CD4-positive, alpha-beta T cell treated with Interleukin-2 at 100 ng/mL for 4 hours (primary cell): ENCODE results near the gene INO80E.
"Not testable (repeated sequence)": the region's sequence is repeated elsewhere in the genome, so short reads cannot be mapped to it uniquely, and the experiment has no call there.

Experiments
- DNase-seq: peaks from one replicate; pipeline ENCODE4 v3.0.0-alpha.2; 2020; ENCODE audit warnings: low spot score

Gene INO80E

DNA sequence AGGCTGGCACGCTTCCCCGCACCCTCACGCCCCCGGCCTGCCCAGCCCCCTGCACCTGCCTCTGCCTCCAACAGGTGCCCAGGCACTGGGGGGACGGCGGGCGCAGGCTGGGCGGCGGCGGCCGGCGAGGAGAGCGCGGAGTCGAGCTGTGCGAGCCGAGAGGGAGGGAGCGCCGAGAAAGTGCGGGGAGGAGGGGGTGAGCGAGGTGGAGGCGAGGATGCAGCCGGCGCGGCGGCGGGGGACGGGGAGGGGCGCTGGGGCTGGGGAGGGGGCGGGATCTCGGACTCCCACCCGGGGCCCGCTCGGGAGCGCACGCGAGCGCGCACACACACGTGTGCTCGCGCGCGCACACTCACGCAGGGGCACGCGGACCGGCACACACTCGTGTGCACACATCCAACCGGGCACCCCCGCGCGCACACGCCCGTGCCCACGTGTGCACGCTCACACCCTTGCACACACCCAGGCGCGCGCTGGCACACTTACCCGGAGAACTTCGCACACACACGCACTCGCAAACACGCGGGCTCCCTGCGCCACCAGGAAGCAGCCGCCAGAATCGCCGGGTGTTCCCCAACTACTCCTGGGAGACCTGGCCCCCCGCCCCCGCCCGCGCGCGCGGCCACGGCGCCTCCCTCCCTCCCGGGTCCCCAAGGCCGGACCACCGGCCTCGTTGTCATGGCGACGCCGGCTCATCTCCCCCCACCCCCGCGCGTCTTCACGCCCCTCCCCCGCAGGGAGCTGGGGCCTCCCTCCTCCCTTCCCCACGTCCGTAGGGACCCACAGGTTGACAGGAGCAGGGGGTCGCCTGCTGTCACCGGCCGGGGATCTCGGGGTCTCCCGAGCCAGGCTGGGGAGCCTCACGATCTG is 15.0 kb downstream of the INO80E start, which contains the start of gene DOC2A:
Gene DOC2A, minus strand, starts transcription at position 184 of the 870 bp plus-strand sequence. CDS start 805 bp downstream, outside the sequence.
- peak; percentile 7 for DNase-seq

DNA sequence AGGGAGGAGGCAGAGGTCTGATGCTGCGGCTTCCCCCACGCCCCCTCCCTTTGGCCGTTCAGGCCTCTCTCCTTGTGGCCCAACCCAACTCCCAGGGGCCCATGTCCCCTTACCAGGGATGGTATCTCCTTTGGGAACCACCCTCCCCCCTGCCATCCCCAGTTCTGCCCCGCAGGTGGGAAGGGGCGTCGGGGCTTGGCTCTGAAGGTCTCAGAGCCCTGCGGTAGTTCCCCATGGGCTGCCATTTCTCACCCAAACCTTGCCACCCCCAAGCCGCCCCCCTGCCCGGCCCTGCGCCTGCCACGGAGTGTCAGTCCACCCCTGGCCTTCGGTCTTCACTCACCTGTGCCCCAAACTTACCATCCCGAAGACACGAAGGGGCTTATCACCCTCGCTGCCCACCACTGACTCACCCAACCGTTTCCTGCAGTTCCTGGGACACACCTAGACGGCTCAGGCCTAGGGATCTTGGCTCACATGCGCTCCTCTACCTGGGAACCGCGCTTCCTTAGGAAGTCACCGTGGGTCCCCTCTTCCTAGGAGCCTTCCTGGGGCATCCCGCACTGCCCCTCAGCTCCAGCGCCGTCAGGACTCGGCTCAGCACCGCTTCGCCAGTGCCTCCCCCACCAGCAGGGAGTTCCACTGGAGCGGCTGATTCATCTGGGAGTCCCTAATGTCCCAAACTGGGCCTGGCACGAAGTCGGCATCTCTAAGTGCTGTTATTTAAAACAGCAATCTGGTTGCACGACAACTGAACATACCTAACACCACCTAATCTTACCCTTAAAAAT is 15.9 kb downstream of the INO80E start:
- DNase-seq: no peak

DNA sequence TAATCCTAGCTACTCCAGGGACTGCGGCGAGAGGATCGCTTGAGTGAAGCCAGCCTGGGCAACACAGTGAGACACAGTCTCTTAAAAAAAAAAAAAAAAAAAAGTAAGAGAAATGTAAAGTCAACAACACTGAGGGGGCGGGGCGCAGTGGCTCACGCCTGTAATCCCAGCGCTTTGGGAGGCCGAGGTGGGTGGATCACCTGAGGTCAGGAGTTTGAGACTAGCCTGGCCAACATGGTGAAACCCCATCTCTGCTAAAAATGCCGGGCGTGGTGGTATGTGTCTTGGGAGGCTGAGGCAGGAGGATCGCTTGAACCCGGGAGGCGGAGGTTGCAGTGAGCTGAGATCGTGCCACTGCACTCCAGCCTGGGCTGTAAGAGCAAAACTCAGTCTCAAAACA is 16.6 kb downstream of the INO80E start:
- DNase-seq: not testable (repeated sequence)

DNA sequence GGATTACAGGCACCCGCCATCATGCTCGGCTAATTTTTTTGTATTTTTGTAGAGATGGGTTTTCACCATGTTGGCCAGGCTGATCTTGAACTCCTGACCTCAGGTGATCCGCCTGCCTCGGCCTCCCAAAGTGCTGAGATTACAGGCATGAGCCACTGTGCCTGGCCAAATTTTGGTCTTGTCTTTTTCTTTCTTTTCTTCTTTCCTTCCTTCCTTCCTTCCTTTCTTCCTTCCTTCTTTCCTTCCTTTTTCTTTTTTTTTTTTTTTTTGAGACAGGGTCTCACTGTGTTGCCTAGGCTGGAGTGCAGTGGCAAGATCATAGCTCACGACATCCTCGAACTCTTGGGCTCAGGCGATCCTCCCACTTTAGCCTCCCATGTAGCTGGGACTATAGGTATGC is 19.4 kb downstream of the INO80E start:
- DNase-seq: not testable (repeated sequence)

DNA sequence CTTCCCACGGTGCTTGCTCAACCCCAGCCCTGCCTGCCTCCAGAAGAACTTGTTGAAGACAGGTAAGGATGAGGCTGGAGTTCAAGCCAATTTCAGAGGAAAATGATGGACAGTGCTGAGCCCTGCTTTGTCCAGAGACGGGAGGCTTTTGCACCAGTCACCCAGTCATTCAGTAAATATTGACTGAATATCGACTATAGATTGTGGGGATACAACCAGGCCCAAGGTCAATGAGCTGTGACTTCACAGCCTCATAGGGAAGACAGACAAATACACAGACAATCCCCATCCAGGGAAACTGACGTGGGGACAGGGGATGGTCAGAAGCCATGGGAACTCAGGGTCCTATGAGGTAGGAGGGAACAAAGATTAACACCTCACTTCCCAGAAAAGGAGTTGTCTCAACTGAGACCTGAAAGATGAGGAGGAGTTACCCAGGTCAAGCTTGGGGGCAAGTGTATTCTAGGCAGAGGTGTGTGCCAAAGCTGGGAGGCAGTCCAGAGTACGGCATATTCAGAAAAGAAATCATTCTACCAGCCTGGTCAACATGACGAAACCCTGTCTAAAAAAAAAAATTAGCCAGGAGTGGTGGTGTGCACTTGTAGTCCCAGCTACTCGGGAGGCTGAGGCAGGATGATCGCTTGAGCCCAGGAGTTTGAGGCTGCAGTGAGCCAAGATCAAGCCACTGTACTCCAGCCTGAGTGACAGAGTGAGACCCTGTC is 20.7 kb downstream of the INO80E start:
- no peak for DNase-seq

DNA sequence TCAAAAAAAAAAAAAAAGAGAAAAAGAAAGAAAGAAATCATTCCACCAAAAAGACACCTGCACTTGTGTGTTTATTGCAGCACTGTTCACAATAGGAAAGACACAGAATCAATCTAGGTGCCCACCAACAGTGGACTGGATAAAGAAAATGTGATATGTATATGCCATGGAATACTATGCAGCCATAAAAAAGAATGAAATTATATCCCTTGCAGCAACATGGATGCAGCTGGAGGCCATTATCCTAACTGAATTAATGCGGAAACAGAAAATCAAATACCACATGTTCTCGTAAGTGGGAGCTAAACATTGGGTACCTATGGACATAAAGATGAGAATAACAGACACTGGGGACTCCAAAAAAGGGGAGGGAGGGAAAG is 21.2 kb downstream of the INO80E start:
- DNase-seq: no peak

DNA sequence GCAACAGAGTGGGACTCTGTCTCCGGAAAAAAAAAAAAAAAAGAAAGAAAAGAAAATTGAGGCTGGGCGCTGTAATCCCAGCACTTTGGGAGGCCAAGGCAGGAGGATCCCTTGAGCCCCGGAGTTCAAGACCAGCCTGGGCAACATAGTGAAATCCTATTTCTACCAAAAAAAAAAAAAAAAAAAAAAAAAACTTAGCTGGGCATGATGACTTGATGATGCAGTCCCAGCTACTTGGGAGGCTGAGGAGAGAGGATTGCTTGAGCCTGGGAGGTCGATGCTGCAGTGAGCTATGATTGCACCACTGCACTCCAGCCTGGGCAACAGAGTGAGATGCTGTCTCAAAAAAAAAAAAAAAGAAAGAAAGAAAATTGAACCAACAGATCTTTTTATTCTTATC is 21.9 kb downstream of the INO80E start:
- not testable (repeated sequence) for DNase-seq

DNA sequence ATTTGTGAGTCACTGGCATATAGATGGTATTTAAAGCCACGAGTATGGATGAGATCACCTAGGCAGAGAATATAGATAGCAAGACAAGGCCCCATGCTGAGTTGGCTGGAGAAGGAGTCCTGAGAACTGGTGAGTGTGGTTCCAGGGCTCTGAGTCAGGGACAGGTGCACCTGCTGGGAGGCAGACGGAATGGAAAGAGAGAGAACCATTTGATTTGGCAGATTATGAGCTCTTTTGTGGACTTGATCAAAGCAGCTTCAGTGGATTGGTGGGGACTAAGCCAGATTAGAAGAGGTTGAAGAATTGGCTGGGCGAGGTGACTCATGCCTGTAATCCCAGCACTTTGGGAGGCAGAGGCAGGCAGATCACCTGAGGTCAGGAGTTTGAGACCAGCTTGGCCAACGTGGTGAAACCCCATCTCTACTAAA is 22.7 kb downstream of the INO80E start:
- no peak for DNase-seq

DNA sequence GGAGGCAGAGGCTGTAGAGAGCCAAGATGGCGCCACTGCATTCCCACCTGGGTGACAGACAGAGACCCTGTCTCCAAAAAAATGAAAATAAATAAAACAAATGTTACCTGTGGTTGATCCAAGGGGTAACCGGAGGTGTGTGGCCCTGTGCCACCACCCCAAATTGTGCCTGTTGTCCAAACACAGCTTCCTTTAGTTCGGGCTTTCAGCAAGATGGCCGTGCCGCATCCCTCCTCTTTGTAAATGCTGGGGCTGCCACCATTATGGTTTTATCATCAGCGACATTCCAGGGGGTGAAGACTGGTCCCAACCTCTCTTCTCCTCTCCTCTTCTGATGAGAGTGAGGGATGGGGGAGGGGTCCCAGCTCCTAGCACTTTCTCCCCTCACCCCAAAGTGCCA is 26.8 kb downstream of the INO80E start, which contains the start of gene C16orf92:
Gene C16orf92, plus strand, starts transcription at position 312 of the 400 bp plus-strand sequence. CDS start 143 bp downstream, outside the sequence.
- DNase-seq: no peak

DNA sequence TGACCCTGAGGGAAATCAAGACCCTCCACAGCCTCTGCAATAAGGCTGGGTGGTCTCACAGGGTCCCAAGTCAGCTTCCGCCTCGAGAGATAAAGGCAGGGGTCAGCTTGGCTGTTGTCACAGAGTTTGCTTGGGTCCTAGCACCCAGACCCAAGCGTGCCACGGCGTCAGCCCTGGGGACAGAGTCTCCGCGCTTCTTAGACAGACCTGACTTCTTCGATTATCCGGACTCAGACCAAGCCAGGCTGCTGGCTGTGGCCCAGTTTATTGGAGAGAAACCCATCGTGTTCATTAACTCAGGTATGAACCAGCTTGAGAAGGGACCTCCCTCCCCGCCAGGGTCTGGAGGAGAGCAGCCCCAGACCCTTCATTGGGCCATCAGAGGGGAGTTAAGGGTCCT is 27.5 kb downstream of the INO80E start:
- DNase-seq: no peak

DNA sequence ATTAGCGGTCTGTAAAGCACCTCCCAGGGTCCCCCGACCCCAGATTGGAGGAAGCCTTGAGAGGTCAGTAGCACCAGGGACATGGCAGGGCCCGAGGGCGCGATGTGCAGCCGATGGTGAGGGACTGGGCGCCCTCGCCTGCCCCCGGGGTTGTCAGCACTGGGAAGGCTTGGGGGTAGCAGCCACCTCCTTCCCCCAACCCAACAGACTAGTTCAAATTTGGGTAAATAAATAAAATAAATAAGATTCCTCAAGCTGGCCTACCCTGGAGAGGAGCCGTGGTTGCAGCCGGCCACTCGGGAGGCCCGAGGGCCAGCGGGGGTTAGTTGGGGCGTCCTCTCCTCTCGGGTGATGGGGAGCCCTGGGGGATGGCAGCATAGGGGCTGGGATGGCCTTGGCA is 28.4 kb downstream of the INO80E start:
- no peak for DNase-seq

DNA sequence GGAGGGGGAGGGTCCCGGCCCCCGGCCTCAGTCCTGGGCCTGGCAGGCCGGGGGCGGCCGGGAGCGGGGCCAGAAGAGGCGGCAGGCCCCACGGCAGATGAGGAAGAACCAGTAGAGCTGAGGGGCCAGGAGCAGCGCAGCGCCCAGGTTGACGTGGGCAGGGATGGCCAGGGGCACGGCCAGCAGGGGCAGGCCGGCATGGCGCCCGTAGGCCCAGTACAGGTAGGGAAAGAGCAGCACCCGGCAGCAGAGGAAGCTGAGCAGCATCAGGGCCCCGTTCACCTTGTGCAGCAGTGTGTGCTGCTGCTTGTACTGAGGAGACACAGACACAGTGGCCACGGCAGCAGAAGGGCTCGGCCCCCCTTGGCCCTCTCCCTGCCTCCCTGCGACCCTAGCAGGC is 29.1 kb downstream of the INO80E start:
- DNase-seq: no peak

DNA sequence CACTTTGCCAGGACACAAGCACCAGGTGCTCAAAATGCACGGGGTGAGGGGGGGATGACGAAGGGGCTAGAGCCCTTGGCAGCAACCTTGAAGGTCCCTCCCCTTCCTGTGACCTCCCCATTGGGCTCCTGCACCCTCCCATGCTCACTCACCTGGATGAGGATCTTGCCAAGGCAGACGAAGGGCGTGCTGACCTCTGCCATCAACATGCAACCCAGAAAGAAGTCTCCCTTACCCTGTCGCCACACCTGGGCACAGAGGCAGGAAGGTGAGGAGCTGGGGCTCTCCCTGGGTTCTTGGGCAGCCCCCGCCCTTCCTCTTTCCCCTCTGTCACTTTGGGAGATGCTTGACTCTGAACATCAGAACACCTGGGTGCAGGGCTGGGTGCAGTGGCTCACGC is 29.5 kb downstream of the INO80E start:
- DNase-seq: no peak

DNA sequence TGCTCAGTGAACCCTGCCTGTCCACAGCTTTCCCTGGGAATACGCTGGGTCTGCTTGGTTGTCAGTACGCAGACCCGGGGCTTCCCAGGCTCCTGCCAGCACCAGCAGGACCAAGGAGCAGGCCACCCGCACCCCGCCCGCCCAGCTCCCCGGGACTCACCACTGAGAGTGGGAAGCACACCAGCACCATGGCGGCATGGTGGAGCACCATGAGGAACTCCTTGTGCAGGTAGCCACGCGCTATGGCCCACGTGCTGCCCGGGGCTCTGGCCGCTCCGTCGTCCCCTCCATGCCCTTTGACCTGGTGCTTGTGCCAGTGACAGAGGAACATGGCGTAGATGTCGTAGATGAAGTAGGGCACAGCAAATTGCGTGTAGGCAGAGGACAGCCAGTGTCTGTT is 30.4 kb downstream of the INO80E start:
- no peak for DNase-seq

DNA sequence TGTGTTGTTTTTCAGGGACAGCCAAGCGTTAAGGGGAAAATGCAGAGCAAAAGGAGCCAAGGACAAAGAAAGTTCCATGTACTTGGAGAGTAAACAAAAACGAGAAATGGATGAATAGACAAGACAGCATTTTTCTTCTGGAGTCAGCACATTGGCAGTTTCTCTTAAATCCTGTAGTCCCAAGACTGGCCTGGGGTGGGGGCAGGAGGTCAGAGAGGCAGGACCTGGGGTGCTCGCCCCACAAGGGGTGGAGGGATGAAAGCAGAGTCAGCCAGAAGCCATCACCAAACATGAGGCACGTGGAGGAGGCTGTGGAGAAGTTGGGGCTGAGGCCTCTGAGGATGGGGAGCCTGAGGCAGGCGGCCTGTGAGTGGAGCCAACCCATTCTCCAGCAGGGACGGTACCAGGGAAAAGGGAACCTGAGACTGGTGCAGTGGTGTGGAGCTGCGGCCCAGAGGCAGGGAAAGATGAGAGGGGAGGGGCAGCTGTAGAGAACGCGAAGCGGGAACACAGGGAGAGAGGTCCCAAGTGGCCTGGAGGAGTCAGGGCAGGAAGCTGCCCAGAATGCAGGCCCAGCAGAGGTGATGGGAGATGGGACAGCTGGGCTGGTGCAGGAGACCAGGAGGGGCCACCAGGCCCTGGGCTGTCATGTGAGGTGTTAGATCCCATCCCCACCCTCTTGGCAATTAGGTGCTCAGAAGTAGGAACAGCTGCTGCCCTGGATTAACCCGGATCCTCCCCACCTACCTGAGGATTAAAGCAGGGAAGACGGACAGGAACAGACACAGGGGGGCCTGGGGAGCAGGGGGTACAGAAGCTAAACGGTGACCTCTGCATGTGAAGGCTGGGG is 31.8 kb downstream of the INO80E start:
- DNase-seq: no peak

DNA sequence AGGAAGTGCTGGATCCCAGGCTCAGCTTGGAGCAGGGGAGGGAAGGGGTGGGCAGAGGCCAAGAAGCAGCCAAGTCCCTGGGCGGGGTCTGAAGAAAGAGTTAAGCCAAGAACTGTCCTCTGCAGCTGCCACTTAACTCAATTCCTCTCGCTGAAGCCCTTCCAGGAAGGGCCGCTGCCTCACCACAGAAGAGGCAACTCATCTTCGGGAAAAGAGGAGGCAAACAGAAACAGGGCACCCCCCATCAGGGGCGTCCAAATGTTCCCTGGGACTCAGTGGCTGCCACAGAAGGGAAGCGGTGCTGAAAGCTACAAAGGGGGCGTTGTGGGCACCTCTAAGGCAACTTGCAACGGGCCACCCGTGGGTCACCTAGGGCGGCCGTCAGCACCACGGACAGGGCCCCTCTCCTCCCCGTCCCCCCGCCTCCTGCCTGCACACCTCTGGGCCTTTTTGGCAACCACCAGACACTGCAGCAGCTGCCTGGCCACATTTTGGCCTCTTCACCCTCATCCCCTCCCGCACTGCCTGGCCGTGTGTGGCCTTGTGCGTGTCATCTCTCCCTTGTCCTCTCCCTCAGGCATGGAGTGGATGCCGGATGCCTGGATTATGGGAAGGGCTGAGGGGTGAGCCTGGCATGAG is 32.5 kb downstream of the INO80E start:
- DNase-seq: no peak

DNA sequence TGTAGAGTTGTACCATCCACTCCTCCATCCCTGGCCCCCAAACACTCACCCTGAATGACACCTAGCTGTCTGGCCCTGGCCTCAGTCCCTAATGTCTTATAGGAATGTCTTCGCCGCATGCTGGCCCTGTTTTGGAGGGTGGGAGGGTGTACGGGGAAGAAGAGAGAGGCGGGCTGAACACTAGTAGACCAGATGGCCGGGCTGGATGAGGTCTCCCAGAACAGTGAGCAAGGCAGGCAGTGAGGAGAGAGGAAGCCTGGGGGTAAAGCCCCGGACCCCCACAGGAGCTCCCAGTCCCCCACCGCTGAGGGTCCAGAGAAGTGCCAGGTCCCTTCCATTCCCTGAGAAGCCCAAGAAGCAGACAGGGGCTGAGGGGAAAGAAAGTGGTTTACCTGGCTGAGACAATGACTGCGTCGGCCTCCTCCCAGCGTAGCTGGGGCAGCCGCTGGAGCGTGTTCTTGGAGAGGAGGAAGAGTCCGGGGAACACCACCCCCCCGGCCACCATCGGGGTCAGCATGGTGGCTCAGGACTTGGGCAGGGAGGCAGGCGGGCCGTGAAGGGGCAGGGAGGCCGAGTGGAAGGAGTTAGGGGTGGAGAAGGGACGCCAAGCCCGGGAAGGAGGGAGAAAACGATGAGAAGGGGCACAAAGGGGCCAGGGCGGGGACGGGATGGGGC is 34.1 kb downstream of the INO80E start:
- DNase-seq: no peak

DNA sequence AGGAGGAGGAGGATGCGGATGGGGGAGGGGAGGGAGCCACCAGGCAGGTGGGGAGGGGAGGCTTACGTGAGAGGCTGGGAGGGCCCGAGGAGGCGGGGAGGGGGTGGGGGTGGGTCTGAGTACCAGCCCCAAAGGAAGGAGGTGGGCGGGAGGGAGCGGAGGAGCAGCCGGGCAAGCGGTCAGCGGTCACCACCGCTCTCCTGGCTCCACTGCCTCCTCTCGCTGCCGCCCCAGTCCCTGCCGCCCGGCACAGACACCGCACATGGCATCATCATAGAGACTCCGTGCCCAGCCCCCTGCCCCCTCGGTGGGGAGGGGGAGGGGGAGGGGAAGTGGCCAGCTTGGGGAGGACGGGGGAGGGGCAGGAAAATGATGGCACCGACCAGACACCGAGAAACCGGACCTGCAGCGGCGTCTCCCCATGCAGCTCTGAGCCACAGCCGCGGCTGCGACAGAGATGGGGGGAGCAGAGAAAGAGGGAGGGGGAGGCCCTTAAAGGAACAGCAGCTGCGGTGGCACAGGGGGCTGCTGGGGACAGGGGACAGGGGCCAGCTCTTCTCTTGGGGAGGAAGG is 34.9 kb downstream of the INO80E start, which contains the start of gene TLCD3B:
Gene TLCD3B, minus strand, starts transcription at position 431 of the 573 bp plus-strand sequence. CDS start 744 bp downstream, outside the sequence.
- DNase-seq: no peak

DNA sequence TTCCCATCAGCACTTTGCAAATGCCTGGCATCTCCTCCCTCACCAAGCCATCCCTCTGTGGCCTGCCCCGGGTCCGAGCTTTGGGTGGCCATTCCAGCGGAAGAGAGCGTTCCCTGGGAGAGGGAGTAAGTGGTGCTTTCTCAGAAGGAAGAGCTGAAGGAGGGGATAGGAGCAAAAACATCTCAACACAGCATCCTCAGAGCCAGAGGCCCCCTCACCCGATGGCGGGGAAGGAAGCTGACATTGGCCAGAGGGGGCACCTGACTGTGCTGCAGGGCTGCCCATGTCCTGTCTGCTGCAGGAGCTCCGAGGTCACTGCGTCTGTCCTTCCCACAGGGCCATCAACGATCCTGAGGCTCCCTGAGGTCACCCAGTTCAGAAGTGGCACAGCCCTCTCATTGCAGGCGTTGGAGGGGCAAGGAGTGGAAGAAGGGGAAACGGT is 35.5 kb downstream of the INO80E start:
- DNase-seq: no peak
